ENCODE data around the gene RFX8.

The RFX8 gene

GRCh38 chr2:101418460-101419095 lies 56.3 kb downstream of the RFX8 start:
- TF ChIP-seq ZFX (IDR thresholded peaks at IDR 0.05; ENCODE audit: borderline replicate concordance) = no peak
- TF ChIP-seq CTCF (IDR thresholded peaks at IDR 0.05) = no peak
- no peak overlapping the region for H3K27ac ChIP-seq

- no peak overlapping the region for H3K27ac ChIP-seq
- TF ChIP-seq CTCF (IDR thresholded peaks at IDR 0.05) (no peak), ZFX (IDR thresholded peaks at IDR 0.05; ENCODE audit: borderline replicate concordance) (no peak)
Measured at GRCh38 chr2:101416609-101417008, 58.3 kb downstream of the RFX8 start.

- no peak for TF ChIP-seq CTCF (IDR thresholded peaks at IDR 0.05)
- TF ChIP-seq ZFX (IDR thresholded peaks at IDR 0.05; ENCODE audit: borderline replicate concordance) = no peak
- H3K27ac ChIP-seq = no peak overlapping the region
Measured at GRCh38 chr2:101415884-101416283, 59.0 kb downstream of the RFX8 start.

- H3K27ac ChIP-seq = no peak overlapping the region
- no peak for TF ChIP-seq ZFX (IDR thresholded peaks at IDR 0.05; ENCODE audit: borderline replicate concordance)
- TF ChIP-seq CTCF (IDR thresholded peaks at IDR 0.05) = no peak
Measured at GRCh38 chr2:101415220-101415619, 59.7 kb downstream of the RFX8 start.

GRCh38 chr2:101412092-101412694 lies 62.7 kb downstream of the RFX8 start:
- TF ChIP-seq ZFX (IDR thresholded peaks at IDR 0.05; ENCODE audit: borderline replicate concordance) = no peak
- no peak for TF ChIP-seq CTCF (IDR thresholded peaks at IDR 0.05)
- no peak overlapping the region for H3K27ac ChIP-seq

- no peak for TF ChIP-seq CTCF (IDR thresholded peaks at IDR 0.05)
- TF ChIP-seq ZFX (IDR thresholded peaks at IDR 0.05; ENCODE audit: borderline replicate concordance) = no peak
- H3K27ac ChIP-seq = no peak overlapping the region
Measured at GRCh38 chr2:101410746-101411145, 64.2 kb downstream of the RFX8 start.

GRCh38 chr2:101410114-101410513 lies 64.8 kb downstream of the RFX8 start:
- H3K27ac ChIP-seq = no peak overlapping the region
- TF ChIP-seq ZFX (IDR thresholded peaks at IDR 0.05; ENCODE audit: borderline replicate concordance) (no peak), CTCF (IDR thresholded peaks at IDR 0.05) (no peak)
